ENCODE data around the gene ABCC11.
"Not testable (repeated sequence)": the region's sequence is repeated elsewhere in the genome, so short reads cannot be mapped to it uniquely, and the experiment has no call there.

The ABCC11 gene

DNA sequence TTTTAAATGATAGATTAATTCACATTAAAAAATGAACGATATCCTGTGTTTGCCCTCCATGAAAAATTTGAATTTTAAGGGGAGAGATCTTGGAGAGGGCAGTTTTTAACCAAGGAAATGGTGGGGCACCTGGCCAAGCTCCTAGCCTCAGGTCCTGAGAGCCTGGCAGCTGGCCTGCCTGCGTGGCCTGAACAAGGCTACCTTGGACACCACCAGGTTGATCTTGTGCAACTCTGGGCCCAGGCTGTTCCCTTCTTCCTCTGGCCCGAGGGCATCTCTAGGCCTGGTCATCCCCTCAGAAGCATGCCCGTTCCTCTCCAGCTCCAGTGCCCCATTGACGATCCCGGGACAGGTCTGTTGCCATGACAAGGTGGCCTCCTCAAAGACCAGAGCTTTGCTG, 36.6 kb downstream of the ABCC11 start:
- no peak for TF ChIP-seq JUND (IDR thresholded peaks at IDR 0.05; ENCODE audit: low read depth)
- DNase-seq (ENCODE audit: low read depth in 1 of 2, low spot score in 1 of 2) = peak in 1 of 2 experiments; percentile 46
- in situ Hi-C loops (cut with HindIII; ENCODE audit: low pct_unique_long_range_greater_than_20kb, low sequenced_read_pairs) = no loop called here

DNA sequence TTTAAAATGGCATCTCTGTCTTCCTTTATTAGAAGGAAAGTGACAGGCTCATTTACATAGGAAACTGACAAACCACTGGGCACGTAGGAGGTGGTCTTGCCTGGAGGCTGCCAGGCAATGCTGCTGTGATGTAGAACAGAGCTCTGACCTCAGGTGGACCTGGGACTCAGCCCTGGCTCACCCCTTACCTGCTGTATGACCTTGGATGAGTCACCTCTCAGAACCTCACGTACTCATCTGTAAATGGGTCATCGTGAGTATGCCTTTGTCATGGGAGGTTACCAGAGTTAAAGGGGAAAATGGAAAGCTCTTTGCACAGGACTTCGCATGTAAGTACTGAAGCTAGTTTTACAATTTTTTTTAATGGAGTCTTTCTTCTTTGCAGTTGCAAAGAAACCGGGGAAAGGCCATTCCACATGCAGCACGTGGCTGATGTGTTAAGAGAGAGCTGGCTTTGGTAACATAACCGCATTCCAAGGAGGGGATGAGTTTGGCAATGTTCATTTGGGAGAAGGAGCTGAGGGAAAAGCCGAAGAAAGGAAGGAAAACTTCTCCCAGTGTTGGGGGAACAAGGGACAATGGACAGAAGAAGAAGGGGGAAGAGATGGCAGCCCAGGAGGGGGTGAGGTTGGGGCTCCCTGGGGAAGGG, 40.6 kb downstream of the ABCC11 start:
- TF ChIP-seq JUND (IDR thresholded peaks at IDR 0.05; ENCODE audit: low read depth) = no peak
- in situ Hi-C loops (cut with HindIII; ENCODE audit: low pct_unique_long_range_greater_than_20kb, low sequenced_read_pairs) = no loop called here

GRCh38 chr16:48204825-48205151, 42.6 kb downstream of the ABCC11 start:
- TF ChIP-seq JUND (IDR thresholded peaks at IDR 0.05; ENCODE audit: low read depth) = no peak
- in situ Hi-C loops (cut with HindIII; ENCODE audit: low pct_unique_long_range_greater_than_20kb, low sequenced_read_pairs) = no loop called here
- no peak for DNase-seq (ENCODE audit: low read depth in 1 of 2, low spot score in 1 of 2)

More for the DNA sequence above, 40.6 kb downstream of the ABCC11 start:
- DNase-seq (ENCODE audit: low read depth in 1 of 2, low spot score in 1 of 2) = no peak

DNA sequence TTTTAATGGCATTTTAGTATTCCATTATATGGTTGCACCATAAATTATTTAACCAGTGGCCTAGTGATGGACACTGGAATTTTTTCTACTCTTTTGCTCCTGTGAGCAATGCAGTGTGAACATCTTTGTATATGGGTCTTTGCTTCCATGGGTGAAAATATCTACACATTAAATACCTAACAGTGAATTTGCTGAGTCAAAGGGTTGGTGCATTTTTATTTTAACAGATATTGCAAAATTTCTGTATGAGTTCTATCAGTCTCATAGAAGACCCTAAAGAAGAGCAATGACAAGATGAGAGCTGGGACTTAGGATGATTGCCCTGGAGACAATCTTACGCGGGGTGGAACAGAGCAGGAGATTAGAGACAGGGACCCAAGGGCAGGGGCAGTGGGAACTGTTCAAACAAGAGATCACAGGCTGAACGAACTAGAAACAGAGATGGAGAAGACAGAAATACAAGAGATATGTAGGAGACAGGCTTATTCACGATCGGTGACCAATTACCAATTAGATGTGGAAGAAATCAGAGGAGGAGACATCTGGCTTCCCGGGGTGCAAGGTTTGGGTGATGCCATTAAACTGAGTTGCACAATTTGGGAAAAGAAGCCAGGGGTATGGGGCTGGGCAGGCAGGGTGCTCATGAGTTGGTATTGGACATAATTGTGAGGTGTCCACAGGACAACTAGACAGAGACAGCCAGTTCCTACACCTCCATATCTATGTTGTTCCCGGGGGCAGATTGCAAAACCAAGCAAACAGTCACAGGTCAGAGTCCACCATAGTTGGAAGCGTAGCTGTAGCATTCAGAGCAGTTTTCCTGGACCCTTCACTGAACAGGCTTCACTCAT, 43.1 kb downstream of the ABCC11 start:
- DNase-seq (ENCODE audit: low read depth in 1 of 2, low spot score in 1 of 2) = no peak
- no peak for TF ChIP-seq JUND (IDR thresholded peaks at IDR 0.05; ENCODE audit: low read depth)
- in situ Hi-C loops (cut with HindIII; ENCODE audit: low pct_unique_long_range_greater_than_20kb, low sequenced_read_pairs) = no loop called here

GRCh38 chr16:48201515-48202201, 45.7 kb downstream of the ABCC11 start:
- in situ Hi-C loops (cut with HindIII; ENCODE audit: low pct_unique_long_range_greater_than_20kb, low sequenced_read_pairs) = no loop called here
- no peak for TF ChIP-seq JUND (IDR thresholded peaks at IDR 0.05; ENCODE audit: low read depth)
- no peak for DNase-seq (ENCODE audit: low read depth in 1 of 2, low spot score in 1 of 2)

DNA sequence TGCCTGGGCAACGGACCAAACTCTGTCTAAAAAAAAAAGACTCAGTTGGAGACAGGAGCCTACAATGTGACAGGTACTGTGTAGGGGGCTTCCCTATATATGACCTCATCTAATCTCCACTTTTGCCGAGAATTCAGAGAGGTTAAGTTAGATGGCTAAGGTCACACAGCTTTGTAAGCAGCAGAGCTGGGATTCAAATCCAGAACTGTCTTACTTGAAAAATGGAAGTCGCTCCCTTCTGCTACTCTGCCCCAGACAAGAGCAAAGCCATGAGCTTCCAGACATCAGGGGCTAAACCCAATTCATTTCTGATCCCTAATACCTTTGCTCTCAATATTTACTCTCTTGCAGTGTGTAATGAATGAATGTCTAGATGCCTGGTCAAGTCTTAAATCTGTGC, 50.0 kb downstream of the ABCC11 start:
- no peak for DNase-seq (ENCODE audit: low read depth in 1 of 2, low spot score in 1 of 2)
- in situ Hi-C loops (cut with HindIII; ENCODE audit: low pct_unique_long_range_greater_than_20kb, low sequenced_read_pairs) = no loop called here

GRCh38 chr16:48194828-48195556, 52.3 kb downstream of the ABCC11 start:
- in situ Hi-C loops (cut with HindIII; ENCODE audit: low pct_unique_long_range_greater_than_20kb, low sequenced_read_pairs) = no loop called here
- no peak for TF ChIP-seq JUND (IDR thresholded peaks at IDR 0.05; ENCODE audit: low read depth)
- no peak for DNase-seq (ENCODE audit: low read depth in 1 of 2, low spot score in 1 of 2)

More for the DNA sequence above, 50.0 kb downstream of the ABCC11 start:
- no peak for TF ChIP-seq JUND (IDR thresholded peaks at IDR 0.05; ENCODE audit: low read depth)

DNA sequence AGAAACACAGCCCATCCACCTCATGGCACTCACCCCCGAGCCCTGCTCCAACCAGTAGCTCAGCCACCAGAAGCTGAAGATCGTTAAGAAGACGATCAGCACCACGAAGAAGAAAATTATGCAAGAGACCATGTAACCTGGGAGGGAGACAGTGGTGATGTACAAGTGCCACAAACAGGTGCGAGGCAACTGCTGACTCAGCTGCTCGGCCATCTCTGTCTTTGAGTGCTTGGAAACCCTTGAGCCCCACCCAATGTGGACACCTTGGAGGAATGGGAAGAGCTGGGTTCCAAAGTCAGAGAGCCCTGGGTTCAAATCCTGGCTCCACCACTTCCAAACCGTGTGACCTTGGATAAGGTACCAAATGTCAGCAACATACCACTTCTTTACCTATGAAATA, 53.5 kb downstream of the ABCC11 start:
- in situ Hi-C loops (cut with HindIII; ENCODE audit: low pct_unique_long_range_greater_than_20kb, low sequenced_read_pairs) = no loop called here
- DNase-seq (ENCODE audit: low read depth in 1 of 2, low spot score in 1 of 2) = no peak
- no peak for TF ChIP-seq JUND (IDR thresholded peaks at IDR 0.05; ENCODE audit: low read depth)

- in situ Hi-C loops (cut with HindIII; ENCODE audit: low pct_unique_long_range_greater_than_20kb, low sequenced_read_pairs) = no loop called here
- DNase-seq (ENCODE audit: low read depth in 1 of 2, low spot score in 1 of 2) = no peak
- TF ChIP-seq JUND (IDR thresholded peaks at IDR 0.05; ENCODE audit: low read depth) = no peak
Observed at GRCh38 chr16:48188449-48189102, 58.8 kb downstream of the ABCC11 start.

- in situ Hi-C loops (cut with HindIII; ENCODE audit: low pct_unique_long_range_greater_than_20kb, low sequenced_read_pairs) = no loop called here
- TF ChIP-seq JUND (IDR thresholded peaks at IDR 0.05; ENCODE audit: low read depth) = no peak
Observed at GRCh38 chr16:48187779-48188178, 59.6 kb downstream of the ABCC11 start.

GRCh38 chr16:48184681-48185080, 62.7 kb downstream of the ABCC11 start:
- TF ChIP-seq JUND (IDR thresholded peaks at IDR 0.05; ENCODE audit: low read depth) = no peak
- in situ Hi-C loops (cut with HindIII; ENCODE audit: low pct_unique_long_range_greater_than_20kb, low sequenced_read_pairs) = no loop called here
- DNase-seq (ENCODE audit: low read depth in 1 of 2, low spot score in 1 of 2) = no peak

More at GRCh38 chr16:48187779-48188178, 59.6 kb downstream of the ABCC11 start:
- DNase-seq (ENCODE audit: low read depth in 1 of 2, low spot score in 1 of 2) = no peak

DNA sequence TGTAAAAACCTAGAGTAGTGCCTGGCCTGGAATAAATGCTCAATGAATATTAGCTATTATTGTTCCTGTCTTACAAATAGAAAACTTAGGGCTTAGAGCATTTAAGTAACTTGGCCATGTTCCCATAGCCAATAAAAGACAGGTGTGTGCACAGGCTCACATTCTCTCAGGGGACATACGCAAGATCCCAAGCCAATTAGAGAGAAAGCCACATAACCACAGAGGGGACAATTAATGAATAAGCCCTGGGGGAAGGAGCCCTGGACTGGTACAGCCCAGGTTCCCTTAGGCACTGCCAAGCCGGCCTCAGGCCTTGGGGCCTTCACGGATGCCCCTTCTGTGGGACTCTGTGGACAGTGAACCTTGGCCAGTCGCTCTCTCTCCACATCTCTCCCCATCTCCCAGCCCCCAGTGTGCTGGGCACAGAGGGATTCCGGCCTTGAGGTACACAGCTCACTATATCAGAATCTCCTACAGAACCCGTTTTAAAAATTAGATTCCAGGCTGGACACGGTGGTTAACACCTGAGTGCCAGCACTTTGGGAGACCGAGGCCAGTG, 64.3 kb downstream of the ABCC11 start:
- in situ Hi-C loops (cut with HindIII; ENCODE audit: low pct_unique_long_range_greater_than_20kb, low sequenced_read_pairs) = no loop called here
- no peak for TF ChIP-seq JUND (IDR thresholded peaks at IDR 0.05; ENCODE audit: low read depth)
- DNase-seq (ENCODE audit: low read depth in 1 of 2, low spot score in 1 of 2) = no peak

DNA sequence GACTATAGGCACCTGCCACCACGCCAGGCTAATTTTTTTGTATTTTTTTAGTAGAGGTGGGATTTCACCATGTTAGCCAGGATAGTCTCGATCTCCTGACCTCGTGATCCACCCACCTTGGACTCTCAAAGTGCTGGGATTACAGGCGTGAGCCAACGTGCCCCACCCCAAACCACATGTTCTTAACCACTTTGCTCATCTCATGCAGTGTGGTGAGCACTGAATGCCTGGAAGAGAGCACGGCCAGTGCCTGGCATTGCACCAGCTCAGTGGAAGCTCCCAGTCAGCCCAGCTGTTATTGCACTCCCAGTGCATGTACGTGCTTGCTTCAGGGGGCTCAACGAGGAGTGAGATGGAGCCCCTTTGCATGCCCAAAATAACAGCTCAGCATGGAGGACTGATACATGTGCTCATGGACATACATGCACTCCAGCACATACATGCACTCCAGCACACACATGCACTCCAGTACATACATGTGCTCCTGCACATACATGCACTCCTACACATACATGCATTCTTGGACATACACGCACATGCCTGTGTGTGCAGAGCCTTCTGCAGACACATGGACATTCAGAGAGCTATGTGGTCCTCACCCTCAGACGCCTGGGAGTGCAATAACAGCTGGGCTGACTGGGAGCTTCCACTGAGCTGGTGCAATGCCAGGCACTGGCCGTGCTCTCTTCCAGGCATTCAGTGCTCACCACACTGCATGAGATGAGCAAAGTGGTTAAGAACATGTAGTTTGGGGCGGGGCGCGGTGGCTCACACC, 65.4 kb downstream of the ABCC11 start:
- DNase-seq (ENCODE audit: low read depth in 1 of 2, low spot score in 1 of 2); in situ Hi-C loops (cut with HindIII; ENCODE audit: low pct_unique_long_range_greater_than_20kb, low sequenced_read_pairs): not testable (repeated sequence)

Data from T47D (cell line).